Measurements from ENCODE around the gene AGBL4. TPM values are rescaled to one million over a fixed set of nuclear protein-coding genes. Genes with fewer than 3 reads are reported as not detected.

The AGBL4 gene
- total RNA-seq, 1 donor from 2014 or later: not detected

DNA sequence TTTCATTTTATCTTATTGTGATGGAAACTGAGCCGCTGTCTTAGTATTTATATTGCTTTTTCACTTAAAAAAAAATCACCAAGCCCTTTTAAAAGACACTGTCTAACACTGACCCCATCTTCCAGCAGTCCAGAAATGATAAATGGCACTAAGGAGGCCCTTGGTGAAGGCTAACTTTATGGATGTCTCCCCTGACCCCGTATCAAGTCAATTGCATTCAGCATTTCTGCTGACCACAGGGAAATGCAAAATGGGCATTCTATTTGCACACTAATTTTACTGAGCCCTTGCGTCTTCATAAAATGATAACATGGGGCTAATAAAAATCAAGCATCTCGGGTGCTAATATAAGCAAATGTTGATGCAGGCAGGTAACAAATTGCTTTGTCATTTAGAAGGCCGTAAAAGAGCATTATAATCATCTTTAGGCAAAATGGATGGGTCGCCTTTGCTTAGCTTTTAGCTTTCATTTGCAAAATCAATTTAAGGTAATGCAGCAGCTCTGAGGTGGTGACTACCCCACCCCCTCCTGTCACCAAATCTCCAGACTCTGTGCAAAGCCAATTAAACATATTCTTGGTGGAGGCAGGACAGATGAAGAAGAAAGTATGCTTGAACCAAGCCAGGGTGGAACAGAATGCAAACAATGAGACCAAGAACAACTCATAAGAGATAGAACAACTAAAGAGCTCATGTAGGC is 1357.9 kb downstream of the AGBL4 start:
- Mint-ChIP-seq H3K4me1 (ENCODE audit: unreplicated experiment) (no peaks in the 10 kb centered on the region), H3K36me3 (ENCODE audit: unreplicated experiment) (no peaks in the 10 kb centered on the region), H3K9me3 (ENCODE audit: unreplicated experiment) (no peaks in the 10 kb centered on the region), H3K27me3 (ENCODE audit: unreplicated experiment) (peaks cover 4% of the 10 kb centered on the region), H3K4me3 (ENCODE audit: unreplicated experiment) (no peak overlapping the region), H3K27ac (ENCODE audit: unreplicated experiment) (no peak overlapping the region)
- TF ChIP-seq, protein P1, sequence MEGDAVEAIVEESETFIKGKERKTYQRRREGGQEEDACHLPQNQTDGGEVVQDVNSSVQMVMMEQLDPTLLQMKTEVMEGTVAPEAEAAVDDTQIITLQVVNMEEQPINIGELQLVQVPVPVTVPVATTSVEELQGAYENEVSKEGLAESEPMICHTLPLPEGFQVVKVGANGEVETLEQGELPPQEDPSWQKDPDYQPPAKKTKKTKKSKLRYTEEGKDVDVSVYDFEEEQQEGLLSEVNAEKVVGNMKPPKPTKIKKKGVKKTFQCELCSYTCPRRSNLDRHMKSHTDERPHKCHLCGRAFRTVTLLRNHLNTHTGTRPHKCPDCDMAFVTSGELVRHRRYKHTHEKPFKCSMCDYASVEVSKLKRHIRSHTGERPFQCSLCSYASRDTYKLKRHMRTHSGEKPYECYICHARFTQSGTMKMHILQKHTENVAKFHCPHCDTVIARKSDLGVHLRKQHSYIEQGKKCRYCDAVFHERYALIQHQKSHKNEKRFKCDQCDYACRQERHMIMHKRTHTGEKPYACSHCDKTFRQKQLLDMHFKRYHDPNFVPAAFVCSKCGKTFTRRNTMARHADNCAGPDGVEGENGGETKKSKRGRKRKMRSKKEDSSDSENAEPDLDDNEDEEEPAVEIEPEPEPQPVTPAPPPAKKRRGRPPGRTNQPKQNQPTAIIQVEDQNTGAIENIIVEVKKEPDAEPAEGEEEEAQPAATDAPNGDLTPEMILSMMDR (IDR thresholded peaks at IDR 0.05): no peak
- DNase-seq (ENCODE audit: extremely low spot score, unreplicated experiment): no peak

DNA sequence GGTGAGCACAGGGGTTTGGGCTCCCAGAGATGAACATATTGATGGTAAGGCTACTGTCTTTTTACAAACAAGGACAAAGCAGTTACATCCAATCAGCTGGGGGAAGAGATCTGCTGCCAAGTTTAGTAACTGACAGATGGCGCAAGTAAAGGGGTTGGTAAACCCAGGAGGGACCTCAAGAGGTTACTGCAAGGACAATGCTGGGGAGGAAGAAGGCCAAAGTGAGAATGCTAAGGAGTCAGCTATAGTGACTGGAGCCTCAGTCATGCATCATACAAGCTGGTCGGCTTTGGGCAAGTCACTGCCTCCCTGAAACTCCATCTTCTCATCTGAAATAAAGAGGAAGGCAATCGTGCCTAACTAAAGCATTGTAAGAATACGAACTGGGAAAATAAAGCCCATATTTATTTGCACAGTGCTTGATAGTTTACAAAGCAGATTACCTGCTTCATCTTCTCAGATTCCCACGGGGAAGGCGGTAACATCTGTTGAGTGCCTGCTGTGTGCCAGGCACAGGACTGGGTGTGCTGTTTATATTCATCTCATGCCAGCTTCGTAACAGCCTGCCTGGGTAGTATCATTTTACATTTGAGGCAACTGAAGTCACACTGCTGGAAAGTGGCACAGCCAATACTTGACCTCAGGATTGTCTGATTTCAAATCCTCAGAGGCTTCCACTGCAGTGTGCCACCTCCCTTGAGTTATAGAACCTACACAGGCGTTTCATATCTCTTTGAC is 1361.9 kb downstream of the AGBL4 start:
- Mint-ChIP-seq H3K36me3 (ENCODE audit: unreplicated experiment) (no peaks in the 10 kb centered on the region), H3K9me3 (ENCODE audit: unreplicated experiment) (no peaks in the 10 kb centered on the region), H3K27ac (ENCODE audit: unreplicated experiment) (no peak overlapping the region), H3K4me1 (ENCODE audit: unreplicated experiment) (no peaks in the 10 kb centered on the region), H3K27me3 (ENCODE audit: unreplicated experiment) (no peaks in the 10 kb centered on the region), H3K4me3 (ENCODE audit: unreplicated experiment) (no peak overlapping the region)
- DNase-seq (ENCODE audit: extremely low spot score, unreplicated experiment): no peak
- TF ChIP-seq, protein P1 (IDR thresholded peaks at IDR 0.05): no peak

DNA sequence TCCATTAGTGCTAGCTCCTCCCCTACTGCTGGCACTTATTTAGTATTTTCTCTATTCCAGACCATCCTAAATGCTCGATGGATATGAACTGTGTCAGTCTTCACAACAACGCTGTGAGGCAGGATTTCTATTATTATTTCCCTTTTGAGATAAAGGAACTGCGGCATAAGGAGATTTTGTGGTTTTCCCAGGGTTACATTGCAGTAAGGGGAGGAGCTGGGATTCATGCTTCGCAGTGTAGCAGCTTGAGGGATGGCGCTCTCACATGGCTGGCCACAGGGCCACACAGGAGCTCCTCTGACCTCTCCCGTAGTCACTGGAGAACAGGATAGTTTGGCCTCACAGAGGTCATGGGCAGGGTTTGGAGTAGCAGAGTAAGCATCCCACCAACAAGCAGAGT is 1364.0 kb downstream of the AGBL4 start:
- DNase-seq (ENCODE audit: extremely low spot score, unreplicated experiment): no peak
- Mint-ChIP-seq H3K36me3 (ENCODE audit: unreplicated experiment) (no peaks in the 10 kb centered on the region), H3K4me3 (ENCODE audit: unreplicated experiment) (no peak overlapping the region), H3K4me1 (ENCODE audit: unreplicated experiment) (no peaks in the 10 kb centered on the region), H3K9me3 (ENCODE audit: unreplicated experiment) (no peaks in the 10 kb centered on the region), H3K27me3 (ENCODE audit: unreplicated experiment) (no peaks in the 10 kb centered on the region), H3K27ac (ENCODE audit: unreplicated experiment) (no peak overlapping the region)
- TF ChIP-seq, protein P1 (IDR thresholded peaks at IDR 0.05): no peak

DNA sequence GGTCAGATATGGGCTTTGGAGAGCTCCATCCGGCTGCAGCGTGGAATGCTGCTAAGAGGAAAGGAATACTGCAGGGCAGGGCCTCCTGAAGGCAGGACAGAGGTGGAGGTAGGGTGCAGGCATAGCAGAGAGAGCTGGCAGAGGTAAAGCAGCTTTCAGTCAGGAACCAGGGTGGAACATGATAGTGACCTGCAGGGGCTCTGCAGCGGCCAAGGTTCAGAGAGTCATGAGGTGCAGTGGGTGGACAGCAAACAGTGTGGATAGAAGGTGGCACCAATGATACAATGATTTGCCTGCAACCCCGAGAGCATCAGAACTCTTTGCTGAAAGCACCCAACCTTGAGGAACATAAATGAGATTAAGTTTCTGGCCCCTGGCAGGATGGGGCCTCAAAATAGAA is 1366.3 kb downstream of the AGBL4 start:
- Mint-ChIP-seq H3K27ac (ENCODE audit: unreplicated experiment) (no peak overlapping the region), H3K9me3 (ENCODE audit: unreplicated experiment) (no peaks in the 10 kb centered on the region), H3K36me3 (ENCODE audit: unreplicated experiment) (no peaks in the 10 kb centered on the region), H3K4me3 (ENCODE audit: unreplicated experiment) (no peak overlapping the region), H3K4me1 (ENCODE audit: unreplicated experiment) (no peaks in the 10 kb centered on the region), H3K27me3 (ENCODE audit: unreplicated experiment) (no peaks in the 10 kb centered on the region)
- TF ChIP-seq, protein P1 (IDR thresholded peaks at IDR 0.05): no peak
- DNase-seq (ENCODE audit: extremely low spot score, unreplicated experiment): no peak

DNA sequence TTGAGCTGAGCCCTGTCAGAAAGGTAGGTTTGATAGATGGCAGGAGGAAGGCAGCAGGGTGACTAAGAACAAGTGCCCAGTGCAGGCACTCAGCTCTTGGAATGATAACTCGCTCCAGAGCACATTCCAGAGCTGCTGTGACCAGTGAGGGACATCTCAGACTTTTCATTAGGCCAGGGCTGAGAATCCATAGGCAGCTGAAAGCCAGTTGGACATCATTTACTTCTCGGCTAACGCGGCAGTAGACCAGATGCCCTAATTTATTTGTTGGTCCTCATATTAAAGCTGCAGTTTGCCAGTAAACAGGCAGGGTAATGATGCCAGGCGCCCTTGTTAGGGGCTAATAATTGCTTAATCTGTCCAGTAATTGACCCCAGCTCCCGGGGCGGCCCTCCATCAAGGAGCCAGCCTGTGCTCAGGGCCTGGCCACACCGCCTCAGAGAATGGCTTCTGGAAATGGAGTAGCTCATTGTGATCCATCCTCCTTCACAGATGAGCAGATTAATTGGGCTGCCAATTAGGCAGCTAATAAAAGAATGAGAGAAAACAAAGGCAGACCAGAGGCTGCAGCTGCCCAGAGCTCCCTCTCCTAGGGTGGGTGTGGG is 1369.0 kb downstream of the AGBL4 start:
- H3K27me3 Mint-ChIP-seq (ENCODE audit: unreplicated experiment): no peaks in the 10 kb centered on the region
- TF ChIP-seq, protein P1 (IDR thresholded peaks at IDR 0.05): no peak
- no peak for DNase-seq (ENCODE audit: extremely low spot score, unreplicated experiment)
- H3K9me3 Mint-ChIP-seq (ENCODE audit: unreplicated experiment): no peaks in the 10 kb centered on the region
- no peak overlapping the region for H3K27ac Mint-ChIP-seq (ENCODE audit: unreplicated experiment)
- no peaks in the 10 kb centered on the region for H3K36me3 Mint-ChIP-seq (ENCODE audit: unreplicated experiment)
- no peaks in the 10 kb centered on the region for H3K4me1 Mint-ChIP-seq (ENCODE audit: unreplicated experiment)
- H3K4me3 Mint-ChIP-seq (ENCODE audit: unreplicated experiment): no peak overlapping the region

Data from osteocyte (in vitro differentiated cells).